Coronary artery (tissue), 2 donors: ENCODE data around the gene ALG11.

ENCODE experiments used
- DNase-seq: peaks from one replicate; pipeline ENCODE4 v3.0.0-alpha.2; 2017; ENCODE audit warnings: low spot score
- H3K27ac ChIP-seq, 2 donors: fragments of 200-600 bp; sonication (generic); one replicate each; pipeline ENCODE4 v1.5.1; 2016 to 2019
- H3K4me3 ChIP-seq: fragments of 200-600 bp; sonication (generic); 2 replicates; pipeline ENCODE4 v1.5.1; 2016; ENCODE audit warnings: mild to moderate bottlenecking, moderate library complexity
- CTCF ChIP-seq: fragments of 200-600 bp; sonication (generic); IDR thresholded peaks from one replicate; pipeline ENCODE4 v1.5.1; 2019; ENCODE audit warnings: antibody characterized with exemption

Gene ALG11

DNA sequence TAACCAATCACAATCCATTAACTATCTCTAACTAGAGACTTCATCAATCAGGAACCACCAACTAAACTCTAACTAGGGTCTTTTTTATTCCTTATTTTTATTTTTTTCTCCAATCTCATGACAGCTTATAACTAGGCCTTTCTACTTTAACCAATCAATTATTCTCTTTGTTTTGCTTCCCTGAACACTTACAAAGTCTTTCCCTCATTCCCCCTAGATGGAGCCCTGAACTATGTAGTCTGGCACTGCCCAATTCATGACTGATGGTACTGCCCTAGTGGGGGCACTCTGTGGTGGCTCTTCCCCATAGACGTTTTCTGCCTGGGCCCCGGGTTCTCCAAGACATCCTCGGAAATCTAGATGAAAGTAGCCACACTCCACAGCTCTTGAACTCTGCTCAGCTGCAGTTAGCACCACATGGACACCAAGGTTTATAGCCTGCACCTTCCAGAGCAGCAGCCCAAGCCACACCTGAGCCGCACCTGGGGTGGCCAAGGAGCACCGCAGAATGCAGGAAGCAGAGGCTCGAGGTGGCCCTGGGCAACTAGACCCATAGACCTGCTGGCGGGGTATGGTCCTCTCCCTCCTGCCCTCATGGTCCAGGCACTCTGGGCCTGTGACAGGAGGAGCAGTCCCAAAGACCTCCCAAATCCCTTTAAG lies 7.6 kb upstream of the ALG11 start:
- H3K27ac ChIP-seq: no peak overlapping the region
- DNase-seq: no peak
- no peak overlapping the region for H3K4me3 ChIP-seq
- no peak for TF ChIP-seq CTCF

- no peak for TF ChIP-seq CTCF
- no peak overlapping the region for H3K27ac ChIP-seq
- no peak overlapping the region for H3K4me3 ChIP-seq
- no peak for DNase-seq
Observed at GRCh38 chr13:52005841-52006522, 6.2 kb upstream of the ALG11 start.

DNA sequence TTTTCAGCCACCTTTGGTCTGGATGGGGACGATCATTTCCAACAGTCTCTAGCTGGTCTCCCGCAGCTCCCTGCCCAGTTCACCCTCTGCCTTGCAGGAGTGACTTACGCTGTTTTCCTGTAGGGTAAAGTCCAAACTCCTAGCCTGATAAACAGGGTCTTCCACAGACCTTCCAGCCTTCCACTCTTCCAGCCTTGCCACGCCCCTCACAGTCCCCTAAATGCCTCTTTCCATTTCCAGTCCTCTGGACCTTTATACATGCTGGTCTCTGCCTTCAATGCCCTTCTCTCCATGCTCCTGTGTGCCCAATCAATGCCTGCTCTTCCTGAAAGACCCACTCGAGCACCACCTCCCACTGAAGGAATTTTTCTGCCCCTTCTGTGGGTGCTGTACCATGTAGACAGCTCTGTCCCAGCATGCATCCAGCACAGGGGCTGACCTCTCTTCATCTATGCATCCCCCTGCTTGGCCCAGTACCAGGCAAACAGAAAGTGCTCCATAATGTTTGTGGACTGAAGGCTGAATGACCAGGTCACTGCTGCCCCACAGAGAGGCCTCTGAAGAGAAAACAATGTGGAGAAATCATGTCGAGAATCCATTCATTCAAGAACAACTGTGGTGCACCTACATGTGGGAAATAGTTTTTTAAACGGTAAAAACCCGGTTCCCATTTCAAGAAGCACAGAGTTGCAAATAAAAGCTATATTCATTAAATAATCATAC lies 5.5 kb upstream of the ALG11 start:
- DNase-seq: no peak
- TF ChIP-seq CTCF: no peak
- H3K27ac ChIP-seq: no peak overlapping the region
- no peak overlapping the region for H3K4me3 ChIP-seq

DNA sequence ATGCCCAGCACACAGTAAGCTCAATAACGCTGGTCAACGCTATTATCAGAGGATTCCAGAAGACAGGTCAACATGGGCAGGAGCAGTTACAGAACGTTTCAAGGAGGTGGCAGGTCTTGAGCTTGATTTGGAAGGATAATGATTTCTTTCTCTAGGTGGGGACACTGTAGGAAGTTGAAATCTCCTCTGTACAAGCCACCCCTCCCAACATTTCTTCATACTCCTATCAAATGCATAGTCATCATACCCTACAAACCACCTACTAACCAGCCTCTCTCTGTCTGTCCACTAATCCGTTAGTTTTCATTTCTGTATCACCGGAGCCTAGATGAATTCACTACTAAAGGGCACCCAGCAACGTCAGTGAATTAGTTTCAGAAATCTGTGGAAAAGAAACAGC lies 2.3 kb upstream of the ALG11 start:
- DNase-seq: no peak
- no peak for TF ChIP-seq CTCF
- no peak overlapping the region for H3K27ac ChIP-seq
- H3K4me3 ChIP-seq: no peak overlapping the region

- H3K4me3 ChIP-seq: peak within 1 kb of the TSS; percentile 100
- H3K27ac ChIP-seq: peak within 1 kb of the TSS; percentile 40 to 80
- no peak for TF ChIP-seq CTCF
- peak; percentile 77 for DNase-seq
Observed at GRCh38 chr13:52010890-52011631, 1.1 kb upstream of the ALG11 start, which contains the start of gene ATP7B. Gene ATP7B, minus strand, starts transcription at chr13:52011450. Its CDS starts 113 bp downstream, at chr13:52011337.

GRCh38 chr13:52012512-52012836 lies 276 bp downstream of the ALG11 start:
- DNase-seq: no peak
- no peak for TF ChIP-seq CTCF
- Histone ChIP-seq H3K27ac (peak overlapping the region; percentile 40 to 80), H3K4me3 (peak overlapping the region; percentile 100)
